ENCODE results near the gene WNT4.

Gene WNT4

GRCh38 chr1:22132517-22133235, 10.2 kb downstream of the WNT4 start:
- H3K4me3 ChIP-seq (ENCODE audit: low read depth, low read length), result no peak overlapping the region

- H3K4me3 ChIP-seq (ENCODE audit: low read depth, low read length), result no peak overlapping the region
Measured at GRCh38 chr1:22131875-22132486, 10.9 kb downstream of the WNT4 start.

DNA sequence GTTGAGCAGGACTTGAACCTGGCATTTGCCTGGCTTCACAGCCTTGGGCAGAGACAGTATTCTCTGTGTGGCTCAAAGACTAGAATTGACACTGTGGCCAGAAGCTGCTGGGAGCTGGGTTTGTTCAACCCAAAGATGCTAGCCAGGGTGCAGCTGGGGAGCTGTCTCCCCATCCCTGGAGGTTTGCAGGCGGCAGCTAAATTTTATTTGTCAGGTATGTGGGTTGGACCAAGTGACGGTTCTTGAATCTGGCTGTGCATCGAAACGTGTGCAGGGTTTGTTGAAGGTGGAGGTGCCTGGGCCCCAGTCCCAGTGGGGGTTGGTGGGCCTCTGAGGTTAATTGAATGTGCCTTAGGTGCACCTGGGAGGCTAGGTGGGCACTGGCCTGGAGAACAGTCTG, 11.8 kb downstream of the WNT4 start:
- no peak overlapping the region for H3K4me3 ChIP-seq (ENCODE audit: low read depth, low read length)

- H3K4me3 ChIP-seq (ENCODE audit: low read depth, low read length), result no peak overlapping the region
Measured at GRCh38 chr1:22129501-22130117, 13.3 kb downstream of the WNT4 start.

- H3K4me3 ChIP-seq (ENCODE audit: low read depth, low read length), result no peak overlapping the region
Measured at GRCh38 chr1:22128392-22128791, 14.5 kb downstream of the WNT4 start.

DNA sequence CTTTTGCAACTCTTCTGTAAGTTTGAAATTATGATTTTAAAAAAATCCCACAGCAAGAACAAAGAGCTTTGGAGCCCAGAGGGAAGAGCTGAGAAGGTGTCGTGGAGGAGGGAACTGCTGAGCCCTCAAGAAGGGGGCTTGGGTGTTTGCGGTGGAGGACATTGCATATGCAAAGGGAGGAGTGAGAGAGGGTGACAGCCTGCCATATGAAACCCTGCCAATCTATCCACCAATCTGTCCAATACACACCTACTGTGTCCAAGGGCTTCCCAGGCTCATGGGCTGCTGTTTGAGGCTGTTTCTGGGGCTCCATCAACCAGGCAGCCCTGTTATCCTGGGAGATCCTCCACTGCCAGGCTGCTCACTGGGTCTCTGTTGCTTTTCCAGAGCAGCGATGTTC, 15.2 kb downstream of the WNT4 start:
- H3K4me3 ChIP-seq (ENCODE audit: low read depth, low read length), result no peak overlapping the region

GRCh38 chr1:22127248-22127647, 15.6 kb downstream of the WNT4 start:
- no peak overlapping the region for H3K4me3 ChIP-seq (ENCODE audit: low read depth, low read length)

DNA sequence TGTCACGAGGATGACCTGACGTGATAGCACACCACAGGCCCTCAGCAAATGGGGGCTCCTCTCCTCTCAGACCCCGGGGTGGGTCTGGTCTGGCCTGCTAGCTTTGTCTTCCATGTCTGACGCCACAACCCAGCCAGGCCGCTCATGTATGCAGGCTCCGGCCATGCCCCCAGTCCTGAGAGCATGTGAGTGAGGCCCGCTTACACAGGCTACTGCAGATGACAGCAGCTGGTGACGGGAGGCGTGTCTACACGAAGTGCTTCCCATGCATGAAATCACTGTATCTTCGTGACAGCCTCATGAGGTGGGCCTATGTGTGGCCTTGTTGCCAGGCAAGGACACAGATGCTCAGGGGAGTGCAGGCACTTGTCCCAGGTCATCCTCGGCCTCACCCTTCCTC, 16.4 kb downstream of the WNT4 start:
- no peak overlapping the region for H3K4me3 ChIP-seq (ENCODE audit: low read depth, low read length)

GRCh38 chr1:22124592-22125229, 18.2 kb downstream of the WNT4 start:
- H3K4me3 ChIP-seq (ENCODE audit: low read depth, low read length), result no peak overlapping the region

- no peak overlapping the region for H3K4me3 ChIP-seq (ENCODE audit: low read depth, low read length)
Measured at GRCh38 chr1:22123901-22124404, 18.9 kb downstream of the WNT4 start.

- no peak overlapping the region for H3K4me3 ChIP-seq (ENCODE audit: low read depth, low read length)
Measured at GRCh38 chr1:22123071-22123390, 19.9 kb downstream of the WNT4 start.

DNA sequence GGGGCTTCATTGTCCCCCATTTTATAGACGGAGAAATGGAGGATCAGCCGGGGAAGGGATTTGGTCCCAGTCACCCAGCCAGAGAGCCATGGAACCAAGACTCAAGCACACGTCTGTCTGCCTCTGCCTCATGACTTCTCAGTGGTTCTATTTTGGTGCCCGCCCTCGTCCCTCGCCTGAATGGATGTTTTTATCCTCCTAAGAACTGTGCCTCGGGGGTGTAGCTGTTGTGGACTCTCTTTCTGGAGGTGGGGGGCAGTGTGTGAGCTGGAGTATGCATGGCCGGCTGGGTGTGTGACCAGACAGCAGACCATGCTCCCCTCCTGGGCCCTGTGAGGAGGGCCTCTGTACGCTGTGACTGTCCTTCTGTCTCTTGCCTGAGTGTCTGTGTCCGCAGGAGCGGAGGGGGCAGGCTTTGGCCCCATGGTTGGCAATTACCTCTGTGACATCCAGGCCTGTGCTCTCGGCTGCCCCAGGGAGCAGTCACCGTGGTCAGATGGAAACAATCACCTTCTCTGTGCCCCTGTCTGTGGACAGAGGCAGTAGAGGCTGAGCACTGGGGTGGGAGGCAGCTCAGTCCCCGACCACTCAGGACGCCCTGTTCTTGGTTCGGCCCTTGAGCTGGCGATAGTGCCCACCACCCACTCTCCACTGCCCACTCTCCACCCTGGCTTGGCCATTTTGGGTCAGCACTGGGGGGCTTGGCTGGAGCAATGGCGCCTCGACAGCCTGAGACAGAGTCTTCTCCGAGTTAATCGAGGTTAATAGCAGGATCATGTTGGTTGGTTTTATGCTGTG, 20.4 kb downstream of the WNT4 start:
- H3K4me3 ChIP-seq (ENCODE audit: low read depth, low read length), result no peak overlapping the region

DNA sequence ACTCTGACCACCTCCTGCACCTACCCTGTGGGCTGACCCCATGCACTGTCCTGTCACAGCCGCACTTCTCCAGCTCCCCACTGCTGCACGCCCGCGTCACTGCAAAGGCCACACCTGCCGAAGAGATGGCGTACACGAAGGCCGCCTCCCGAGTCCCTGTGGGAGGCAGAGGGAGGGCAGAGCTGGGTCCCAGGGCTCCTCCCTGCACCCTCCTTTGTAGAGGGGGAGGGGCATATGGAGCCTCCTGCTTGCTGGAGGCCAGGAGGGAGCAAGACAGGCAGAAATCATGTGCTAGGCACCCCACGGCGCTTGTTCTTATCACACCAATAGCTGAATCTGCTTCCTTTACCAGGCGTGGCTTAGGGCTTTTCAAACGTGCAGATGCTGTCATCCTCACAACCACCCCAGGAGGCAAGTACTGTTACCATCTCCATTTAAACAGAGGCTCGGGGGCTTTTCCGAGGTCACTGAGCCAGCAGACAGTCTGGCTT, 21.4 kb downstream of the WNT4 start:
- no peak overlapping the region for H3K4me3 ChIP-seq (ENCODE audit: low read depth, low read length)

- H3K4me3 ChIP-seq (ENCODE audit: low read depth, low read length), result no peak overlapping the region
Measured at GRCh38 chr1:22120469-22120790, 22.5 kb downstream of the WNT4 start.

DNA sequence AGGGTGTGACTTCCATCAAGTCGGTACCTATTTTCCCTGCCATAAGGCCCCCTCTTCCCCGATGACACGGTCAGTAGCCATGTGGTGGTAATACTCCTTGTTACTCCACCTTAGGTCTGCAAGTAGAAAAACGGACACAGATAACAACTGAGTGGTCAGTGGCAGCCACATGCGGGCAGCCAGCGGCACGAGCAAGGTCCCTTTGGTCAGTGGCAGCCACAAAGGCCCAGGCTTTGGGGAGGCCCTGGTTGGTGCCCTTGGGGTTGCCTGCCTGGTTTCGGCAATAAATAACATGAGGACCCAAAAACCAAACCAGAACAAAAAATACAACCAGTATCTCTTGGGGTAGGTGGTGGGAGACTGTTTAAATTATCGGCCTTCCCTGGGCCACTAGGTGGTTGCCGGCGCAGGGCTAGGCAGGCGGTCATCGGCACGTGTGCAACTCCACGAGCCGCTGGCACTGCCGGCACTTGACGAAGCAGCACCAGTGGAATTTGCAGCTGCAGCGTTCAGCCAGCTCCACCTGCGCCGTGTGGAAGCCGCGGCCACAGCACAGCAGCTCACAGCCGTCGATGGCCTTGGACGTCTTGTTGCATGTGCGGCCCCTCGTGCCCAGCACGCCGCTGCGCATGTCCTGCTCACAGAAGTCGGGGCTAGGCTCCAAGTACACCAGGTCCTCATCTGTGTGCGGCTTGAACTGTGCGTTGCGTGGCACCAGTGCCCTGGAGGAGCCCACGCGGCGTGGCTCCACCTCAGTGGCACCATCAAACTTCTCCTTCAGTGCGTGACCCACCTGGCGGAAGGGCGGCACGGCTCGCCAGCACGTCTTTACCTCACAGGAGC, 23.1 kb downstream of the WNT4 start:
- no peak overlapping the region for H3K4me3 ChIP-seq (ENCODE audit: low read depth, low read length)

GRCh38 chr1:22118291-22118992, 24.5 kb downstream of the WNT4 start:
- no peak overlapping the region for H3K4me3 ChIP-seq (ENCODE audit: low read depth, low read length)

DNA sequence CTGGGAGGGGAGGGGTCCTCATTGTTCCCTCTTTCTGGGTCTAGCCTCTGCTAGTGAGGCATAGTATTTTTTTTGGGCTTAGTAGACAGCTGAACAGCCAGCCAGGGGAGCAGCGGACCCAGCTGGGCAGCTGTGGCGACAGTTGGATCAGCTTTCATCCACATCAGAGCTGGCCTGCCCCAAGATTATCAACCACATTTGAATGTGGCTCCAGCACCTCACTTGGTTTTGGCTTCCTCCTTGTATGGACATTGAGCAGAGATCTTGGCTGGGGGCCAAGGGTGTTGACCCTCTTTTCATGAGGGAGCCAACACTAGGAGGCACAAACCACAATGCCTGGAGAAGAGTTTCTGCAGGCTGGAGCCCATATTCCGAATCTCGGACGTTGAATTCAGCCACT, 25.0 kb downstream of the WNT4 start:
- no peak overlapping the region for H3K4me3 ChIP-seq (ENCODE audit: low read depth, low read length)

DNA sequence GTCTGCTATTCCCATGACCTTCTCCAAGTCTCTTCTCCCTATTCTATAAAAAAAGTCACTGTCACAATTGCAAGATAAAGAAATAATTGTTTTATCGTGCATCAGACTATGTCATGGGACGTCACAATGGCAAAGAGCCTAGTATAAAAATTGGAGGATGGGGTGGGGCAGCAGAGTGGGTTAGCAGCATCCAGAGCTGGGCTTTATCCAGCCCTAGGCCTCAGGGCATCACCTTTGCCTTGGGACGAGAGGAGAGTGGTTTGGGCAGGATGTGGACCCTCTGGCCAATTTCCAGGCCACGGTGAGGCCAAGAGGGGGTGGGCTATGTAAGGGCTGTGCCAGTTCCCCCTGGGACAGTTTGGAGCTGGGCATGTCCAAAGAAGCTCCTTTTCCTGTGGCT, 25.7 kb downstream of the WNT4 start:
- H3K4me3 ChIP-seq (ENCODE audit: low read depth, low read length), result no peak overlapping the region

- no peak overlapping the region for H3K4me3 ChIP-seq (ENCODE audit: low read depth, low read length)
Measured at GRCh38 chr1:22115286-22115685, 27.6 kb downstream of the WNT4 start.
